GM21528 (cell line): Measurements from ENCODE around the gene KLK1.
"Not testable (repeated sequence)": the region's sequence is repeated elsewhere in the genome, so short reads cannot be mapped to it uniquely, and the experiment has no call there.

Experiments
- ATAC-seq: cut with Tn5 transposase; IDR thresholded peaks from one replicate; pipeline ENCODE4 v1.9.1; 2021; ENCODE audit warnings: mild to moderate bottlenecking, moderate library complexity; ENCODE audit not compliant: unreplicated experiment, low FRiP score

Gene KLK1

GRCh38 chr19:50770164-50770563 lies 53.4 kb downstream of the KLK1 start, which contains the start of gene GPR32:
Gene GPR32, plus strand, starts transcription at chr19:50770464. Its CDS starts 137 bp downstream, at chr19:50770601.
- ATAC-seq, result not testable (repeated sequence)
